ENCODE results near the gene CALM3.

GRCh38 chr19:46631481-46631880, 30.4 kb downstream of the CALM3 start:
- TF ChIP-seq CTCF (IDR thresholded peaks at IDR 0.05), result no peak
- no peak for TF ChIP-seq POLR2A (IDR thresholded peaks at IDR 0.05)
